Measurements from ENCODE around the gene MYH3. TPM values are rescaled to one million over a fixed set of nuclear protein-coding genes. Genes with fewer than 3 reads are reported as not detected.

Gene MYH3
- total RNA-seq, 1 donor from 2014 or later: 0.32 TPM

GRCh38 chr17:10638151-10638550, 19.0 kb downstream of the MYH3 start:
- H3K27ac ChIP-seq: no peak overlapping the region
- DNase-seq (ENCODE audit: low spot score in 2 of 2): no peak
- peaks cover 14 to 65% of the 10 kb centered on the region in 2 donors for H3K36me3 ChIP-seq
- no peaks in the 10 kb centered on the region for H3K4me1 ChIP-seq
- no peak overlapping the region for H3K4me3 ChIP-seq
- intact Hi-C loops (cut with DNase I): no loop called here
- TF ChIP-seq CTCF (IDR thresholded peaks at IDR 0.05): no peak
- no peaks in the 10 kb centered on the region for H3K9me3 ChIP-seq
- H3K27me3 ChIP-seq: no peaks in the 10 kb centered on the region

GRCh38 chr17:10635290-10635689, 21.8 kb downstream of the MYH3 start:
- peaks cover 17 to 45% of the 10 kb centered on the region in 2 donors for H3K36me3 ChIP-seq
- no peak for DNase-seq (ENCODE audit: low spot score in 2 of 2)

GRCh38 chr17:10633738-10634379, 23.2 kb downstream of the MYH3 start:
- H3K4me3 ChIP-seq: no peak overlapping the region
- intact Hi-C loops (cut with DNase I): no loop called here
- no peaks in the 10 kb centered on the region for H3K27me3 ChIP-seq
- TF ChIP-seq CTCF (IDR thresholded peaks at IDR 0.05): no peak
- no peaks in the 10 kb centered on the region for H3K9me3 ChIP-seq
- H3K27ac ChIP-seq: no peak overlapping the region
- H3K36me3 ChIP-seq: peaks cover 22 to 39% of the 10 kb centered on the region in 2 donors
- no peak for DNase-seq (ENCODE audit: low spot score in 2 of 2)
- H3K4me1 ChIP-seq: no peaks in the 10 kb centered on the region

More at GRCh38 chr17:10635290-10635689, 21.8 kb downstream of the MYH3 start:
- intact Hi-C loops (cut with DNase I): no loop called here
- no peaks in the 10 kb centered on the region for H3K27me3 ChIP-seq
- no peaks in the 10 kb centered on the region for H3K9me3 ChIP-seq
- no peaks in the 10 kb centered on the region for H3K4me1 ChIP-seq
- no peak overlapping the region for H3K4me3 ChIP-seq
- TF ChIP-seq CTCF (IDR thresholded peaks at IDR 0.05): no peak
- H3K27ac ChIP-seq: no peak overlapping the region

GRCh38 chr17:10631701-10632100, 25.4 kb downstream of the MYH3 start:
- no peak overlapping the region for H3K4me3 ChIP-seq
- no peak for TF ChIP-seq CTCF (IDR thresholded peaks at IDR 0.05)
- no peaks in the 10 kb centered on the region for H3K9me3 ChIP-seq
- no peak for DNase-seq (ENCODE audit: low spot score in 2 of 2)
- peaks cover 18 to 28% of the 10 kb centered on the region in 2 donors for H3K36me3 ChIP-seq
- H3K4me1 ChIP-seq: no peaks in the 10 kb centered on the region
- no peaks in the 10 kb centered on the region for H3K27me3 ChIP-seq
- intact Hi-C loops (cut with DNase I): no loop called here
- no peak overlapping the region for H3K27ac ChIP-seq

- no peaks in the 10 kb centered on the region for H3K9me3 ChIP-seq
- peak; percentile 5 to 82 (median 69) for TF ChIP-seq CTCF (IDR thresholded peaks at IDR 0.05)
- H3K4me1 ChIP-seq: no peaks in the 10 kb centered on the region
- no peak overlapping the region for H3K4me3 ChIP-seq
- DNase-seq (ENCODE audit: low spot score in 2 of 2): no peak
- intact Hi-C loops (cut with DNase I): no loop called here
- H3K27ac ChIP-seq: no peak overlapping the region
- peaks cover 18 to 24% of the 10 kb centered on the region in 2 donors for H3K36me3 ChIP-seq
- no peaks in the 10 kb centered on the region for H3K27me3 ChIP-seq
These were observed 25.9 kb downstream of the MYH3 start for GRCh38 chr17:10631048-10631700.

Data from ascending aorta (tissue), 2 donors.